NB4 (cell line): ENCODE measurements around the gene TOGARAM2.

Experiments used
- DNase-seq: peaks from one replicate; pipeline ENCODE4 v3.0.0; 2010; ENCODE audit warnings: low read depth
- H3K4me3 ChIP-seq: one replicate; pipeline ENCODE4 v1.5.1; 2011; ENCODE audit warnings: mild to moderate bottlenecking, low read depth, low read length, moderate library complexity
- CTCF ChIP-seq: IDR thresholded peaks from one replicate; pipeline ENCODE4 v1.5.1; 2012; ENCODE audit warnings: low read depth, low read length
- MAX ChIP-seq: IDR thresholded peaks from 2 replicates; pipeline ENCODE4 v1.6.1; 2011; ENCODE audit warnings: low read depth, low read length
- MYC ChIP-seq: IDR thresholded peaks from 2 replicates; pipeline ENCODE4 v1.6.1; 2011; ENCODE audit warnings: low read depth, low read length
- POLR2A ChIP-seq: IDR thresholded peaks from 2 replicates; pipeline ENCODE4 v1.6.1; 2011; ENCODE audit warnings: mild to moderate bottlenecking; ENCODE audit not compliant: insufficient read length; ENCODE audit errors: extremely low read depth

The TOGARAM2 gene

GRCh38 chr2:28956415-28956826 is 24.7 kb upstream of the TOGARAM2 start:
- H3K4me3 ChIP-seq, result no peak overlapping the region
- TF ChIP-seq CTCF, result no peak
- DNase-seq, result peak; percentile 51

GRCh38 chr2:28956890-28957289 is 24.2 kb upstream of the TOGARAM2 start:
- no peak for DNase-seq
- TF ChIP-seq MAX (no peak), CTCF (peak; percentile 53)
- no peak overlapping the region for H3K4me3 ChIP-seq

GRCh38 chr2:28958689-28959088 is 22.4 kb upstream of the TOGARAM2 start:
- no peak overlapping the region for H3K4me3 ChIP-seq
- TF ChIP-seq MYC (no peak), CTCF (peak; percentile 59)
- DNase-seq, result peak; percentile 79

- DNase-seq, result no peak
- TF ChIP-seq MAX, result no peak
- TF ChIP-seq MYC, result no peak
- no peak for TF ChIP-seq CTCF
- TF ChIP-seq POLR2A, result no peak
- no peak overlapping the region for H3K4me3 ChIP-seq
These were observed 20.7 kb upstream of the TOGARAM2 start for GRCh38 chr2:28960401-28960800.

GRCh38 chr2:28962505-28962904 is 18.6 kb upstream of the TOGARAM2 start:
- no peak overlapping the region for H3K4me3 ChIP-seq
- TF ChIP-seq POLR2A (no peak), CTCF (no peak), MAX (no peak), MYC (no peak)
- no peak for DNase-seq

GRCh38 chr2:28970464-28971160 is 10.5 kb upstream of the TOGARAM2 start:
- H3K4me3 ChIP-seq, result no peak overlapping the region
- no peak for DNase-seq
- TF ChIP-seq CTCF, result no peak
- no peak for TF ChIP-seq MYC
- no peak for TF ChIP-seq POLR2A
- no peak for TF ChIP-seq MAX
